HG03045 (cell line): ENCODE data around the gene MSH6.
"Not testable (repeated sequence)": the region's sequence is repeated elsewhere in the genome, so short reads cannot be mapped to it uniquely, and the experiment has no call there.

Experiments used
- ATAC-seq: cut with Tn5 transposase; IDR thresholded peaks from one replicate; pipeline ENCODE4 v1.9.1; 2021; ENCODE audit warnings: mild to moderate bottlenecking, moderate library complexity; ENCODE audit not compliant: unreplicated experiment

Gene MSH6

DNA sequence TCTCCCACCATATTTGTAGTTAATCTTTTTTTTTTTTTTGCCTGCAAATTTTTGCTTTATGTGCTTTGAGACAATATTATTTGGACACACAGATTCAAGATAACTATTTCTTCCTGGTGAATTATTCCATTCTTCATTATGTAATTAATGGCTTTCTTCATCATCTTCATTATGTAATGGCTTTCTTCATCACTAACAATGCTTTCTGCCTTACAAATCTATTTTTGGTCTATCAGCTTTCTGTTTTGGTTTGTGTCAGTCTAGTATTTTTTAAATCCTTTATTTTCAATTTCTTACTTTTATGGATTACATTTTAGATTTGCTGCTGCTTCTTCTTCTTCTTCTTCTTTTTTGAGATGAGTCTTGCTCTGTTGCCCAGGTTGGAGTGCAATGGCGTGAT, 60.5 kb downstream of the MSH6 start:
- ATAC-seq = no peak

GRCh38 chr2:47844162-47844561, 61.2 kb downstream of the MSH6 start:
- no peak for ATAC-seq

GRCh38 chr2:47849368-47849767, 66.4 kb downstream of the MSH6 start:
- ATAC-seq = no peak

- ATAC-seq = no peak
Measured at GRCh38 chr2:47850198-47850597, 67.3 kb downstream of the MSH6 start.

- ATAC-seq = not testable (repeated sequence)
Measured at GRCh38 chr2:47853067-47853777, 70.3 kb downstream of the MSH6 start.
